GM19467 (cell line): ENCODE measurements around the gene RBBP6.
"Not testable (repeated sequence)": the region's sequence is repeated elsewhere in the genome, so short reads cannot be mapped to it uniquely, and the experiment has no call there.

Experiments
- ATAC-seq: cut with Tn5 transposase; IDR thresholded peaks from one replicate; pipeline ENCODE4 v1.9.1; 2021; ENCODE audit warnings: mild to moderate bottlenecking, moderate library complexity; ENCODE audit not compliant: unreplicated experiment

RBBP6 gene

GRCh38 chr16:24568392-24568791, 29.0 kb downstream of the RBBP6 start:
- ATAC-seq, result no peak

GRCh38 chr16:24571096-24571495, 31.7 kb downstream of the RBBP6 start:
- no peak for ATAC-seq

- ATAC-seq, result no peak
Measured at GRCh38 chr16:24572069-24572468, 32.7 kb downstream of the RBBP6 start.

- ATAC-seq, result no peak
Measured at GRCh38 chr16:24573141-24573540, 33.8 kb downstream of the RBBP6 start.

GRCh38 chr16:24574515-24575485, 35.4 kb downstream of the RBBP6 start:
- not testable (repeated sequence) for ATAC-seq

GRCh38 chr16:24575791-24576190, 36.4 kb downstream of the RBBP6 start:
- not testable (repeated sequence) for ATAC-seq

- ATAC-seq, result no peak
Measured at GRCh38 chr16:24577167-24577566, 37.8 kb downstream of the RBBP6 start.

- no peak for ATAC-seq
Measured at GRCh38 chr16:24580665-24581064, 41.3 kb downstream of the RBBP6 start.

GRCh38 chr16:24583494-24583893, 44.1 kb downstream of the RBBP6 start:
- no peak for ATAC-seq

- no peak for ATAC-seq
Measured at GRCh38 chr16:24589997-24590396, 50.6 kb downstream of the RBBP6 start.

GRCh38 chr16:24598777-24599437, 59.5 kb downstream of the RBBP6 start:
- no peak for ATAC-seq

GRCh38 chr16:24609417-24609739, 70.0 kb downstream of the RBBP6 start:
- ATAC-seq, result no peak

- no peak for ATAC-seq
Measured at GRCh38 chr16:24609740-24610415, 70.5 kb downstream of the RBBP6 start.

GRCh38 chr16:24610416-24610755, 71.0 kb downstream of the RBBP6 start:
- ATAC-seq, result no peak

- ATAC-seq, result no peak
Measured at GRCh38 chr16:24611310-24611709, 71.9 kb downstream of the RBBP6 start.

- ATAC-seq, result no peak
Measured at GRCh38 chr16:24612656-24613055, 73.3 kb downstream of the RBBP6 start.

- not testable (repeated sequence) for ATAC-seq
Measured at GRCh38 chr16:24613267-24613666, 73.9 kb downstream of the RBBP6 start.

- no peak for ATAC-seq
Measured at GRCh38 chr16:24617502-24617901, 78.1 kb downstream of the RBBP6 start.
